GM12873 (cell line): Measurements from ENCODE around the gene ARHGDIA.

Experiments
- TF ChIP-seq, protein P1 (sequence below): IDR thresholded peaks from 2 replicates; pipeline ENCODE4 v1.5.1; 2012; ENCODE audit warnings: low read depth, mild to moderate bottlenecking, moderate library complexity, low read length, control low read depth; ENCODE audit not compliant: insufficient read depth; ENCODE audit errors: missing control alignments

Gene ARHGDIA

DNA sequence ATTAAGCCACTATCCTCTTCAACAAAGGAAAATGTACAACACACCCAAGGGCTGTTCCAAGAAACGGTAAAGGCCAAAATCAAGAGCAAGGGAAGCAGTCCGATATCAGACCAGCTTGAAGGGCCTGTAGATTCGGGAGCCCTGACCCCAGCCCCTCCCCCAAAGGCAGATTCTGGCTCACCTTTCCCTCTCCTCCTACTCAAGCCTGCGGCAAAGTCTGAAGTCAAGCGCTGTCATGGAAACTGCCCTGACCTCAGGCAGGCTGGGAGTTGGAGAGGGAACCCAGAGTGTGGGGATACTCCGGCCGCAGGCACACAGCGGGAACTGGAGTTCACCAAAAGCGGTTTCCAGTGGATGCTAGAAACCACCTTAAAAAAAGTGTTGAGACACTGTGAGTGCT lies 18.5 kb upstream of the ARHGDIA start:
- TF ChIP-seq, protein P1, sequence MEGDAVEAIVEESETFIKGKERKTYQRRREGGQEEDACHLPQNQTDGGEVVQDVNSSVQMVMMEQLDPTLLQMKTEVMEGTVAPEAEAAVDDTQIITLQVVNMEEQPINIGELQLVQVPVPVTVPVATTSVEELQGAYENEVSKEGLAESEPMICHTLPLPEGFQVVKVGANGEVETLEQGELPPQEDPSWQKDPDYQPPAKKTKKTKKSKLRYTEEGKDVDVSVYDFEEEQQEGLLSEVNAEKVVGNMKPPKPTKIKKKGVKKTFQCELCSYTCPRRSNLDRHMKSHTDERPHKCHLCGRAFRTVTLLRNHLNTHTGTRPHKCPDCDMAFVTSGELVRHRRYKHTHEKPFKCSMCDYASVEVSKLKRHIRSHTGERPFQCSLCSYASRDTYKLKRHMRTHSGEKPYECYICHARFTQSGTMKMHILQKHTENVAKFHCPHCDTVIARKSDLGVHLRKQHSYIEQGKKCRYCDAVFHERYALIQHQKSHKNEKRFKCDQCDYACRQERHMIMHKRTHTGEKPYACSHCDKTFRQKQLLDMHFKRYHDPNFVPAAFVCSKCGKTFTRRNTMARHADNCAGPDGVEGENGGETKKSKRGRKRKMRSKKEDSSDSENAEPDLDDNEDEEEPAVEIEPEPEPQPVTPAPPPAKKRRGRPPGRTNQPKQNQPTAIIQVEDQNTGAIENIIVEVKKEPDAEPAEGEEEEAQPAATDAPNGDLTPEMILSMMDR, result no peak

DNA sequence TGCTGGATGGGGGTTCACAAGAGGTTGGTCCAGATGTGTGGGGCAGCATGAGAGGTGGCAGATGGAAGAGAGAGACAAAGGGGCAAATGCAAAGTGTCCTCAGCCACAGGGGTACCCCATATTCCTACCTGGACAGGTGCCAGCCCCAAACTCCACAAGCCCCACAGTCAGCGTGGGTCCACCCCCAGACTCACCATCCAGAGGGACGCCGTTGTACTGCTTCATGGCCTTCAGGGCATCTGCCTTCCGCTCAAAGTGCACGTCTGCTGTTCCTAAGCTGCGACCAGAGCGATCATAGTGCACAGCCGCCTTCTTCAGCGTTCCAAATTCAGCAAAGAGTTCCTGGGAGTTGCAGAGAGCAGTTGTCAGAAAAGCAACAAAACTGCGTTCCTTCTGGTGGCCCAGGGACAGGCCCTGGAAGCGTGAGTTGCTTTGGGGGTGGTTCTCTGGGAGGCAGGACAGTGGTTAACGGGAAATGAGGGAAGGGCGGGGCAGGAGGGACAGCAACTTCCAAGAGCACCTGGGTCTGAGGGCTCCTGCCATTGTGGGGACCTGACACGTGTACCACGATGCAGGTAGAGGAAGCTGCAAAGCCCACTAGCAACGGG lies 18.0 kb upstream of the ARHGDIA start:
- TF ChIP-seq, protein P1, result no peak

DNA sequence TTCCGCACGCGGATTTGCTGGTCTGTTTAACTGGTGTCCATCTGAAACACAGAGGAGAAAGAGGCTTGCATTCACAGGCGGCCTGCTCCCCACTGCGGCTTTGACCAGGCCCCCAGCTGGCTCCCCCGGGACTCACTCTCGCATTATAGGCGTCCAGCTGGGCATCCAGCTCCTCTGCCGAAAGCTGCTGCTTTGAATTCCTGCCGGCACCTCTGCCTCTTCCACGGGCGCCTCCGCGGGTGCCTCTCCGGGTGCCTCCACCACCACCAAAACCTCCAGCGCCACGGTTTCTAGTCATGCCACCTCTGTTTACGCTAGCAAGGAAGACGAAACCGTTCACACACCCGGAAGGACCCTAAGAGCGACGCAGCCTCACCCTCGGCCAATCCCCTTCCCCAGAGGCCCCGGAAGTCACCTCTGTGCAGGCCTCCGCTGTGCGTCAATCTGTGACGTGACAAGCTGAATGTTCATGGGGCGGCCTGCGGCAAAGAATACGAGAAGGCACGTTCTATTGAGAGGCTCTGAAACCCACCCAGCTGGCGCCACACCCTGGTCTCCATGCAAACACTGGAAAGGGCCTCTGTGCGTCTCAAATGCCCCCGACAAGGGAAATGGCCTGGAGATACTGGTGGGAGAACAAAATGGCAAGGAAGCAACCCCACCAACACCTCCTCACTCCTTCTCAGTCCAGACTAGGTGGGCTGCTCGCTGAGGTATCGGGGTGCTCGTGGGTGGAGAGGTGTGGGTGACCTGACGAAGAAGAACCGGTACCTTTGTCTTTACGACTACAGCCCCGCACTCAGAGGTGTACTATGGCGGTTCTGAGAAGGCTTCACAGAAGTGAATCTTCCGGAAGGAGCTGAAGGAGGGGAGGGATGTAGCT lies 17.2 kb upstream of the ARHGDIA start:
- TF ChIP-seq, protein P1, result no peak

DNA sequence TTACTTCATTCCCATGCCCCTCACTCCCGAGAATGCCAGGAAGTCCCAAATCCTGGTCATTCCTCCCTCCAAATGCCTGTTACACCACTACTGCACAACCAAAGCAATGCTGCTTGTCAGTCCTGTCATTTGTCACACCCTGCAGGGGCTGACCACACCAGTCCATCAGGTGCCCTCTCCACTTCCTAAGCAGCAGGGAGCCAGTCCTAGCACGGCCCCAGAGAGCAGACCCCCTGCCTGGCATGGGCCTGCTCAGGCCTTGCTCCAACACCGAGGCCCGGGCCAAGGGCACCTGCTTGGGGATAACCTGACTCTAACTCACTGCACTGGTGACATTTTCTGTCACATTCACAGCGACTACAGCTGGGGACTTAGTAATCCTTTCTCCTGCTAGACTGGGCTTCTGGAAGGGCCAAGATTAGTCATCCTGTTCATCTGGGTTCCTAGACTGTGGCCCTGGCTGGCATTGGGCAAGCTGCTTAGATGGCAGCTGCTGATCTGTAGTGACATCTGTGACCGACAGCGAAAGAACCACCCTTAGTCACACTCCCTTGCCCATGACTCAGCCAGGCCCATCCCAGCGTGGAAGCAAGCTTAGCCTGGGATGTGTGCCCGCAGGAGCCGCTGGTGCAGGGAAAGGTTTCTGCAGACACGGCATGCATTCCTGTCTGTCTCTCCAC lies 14.9 kb upstream of the ARHGDIA start:
- TF ChIP-seq, protein P1, result no peak

DNA sequence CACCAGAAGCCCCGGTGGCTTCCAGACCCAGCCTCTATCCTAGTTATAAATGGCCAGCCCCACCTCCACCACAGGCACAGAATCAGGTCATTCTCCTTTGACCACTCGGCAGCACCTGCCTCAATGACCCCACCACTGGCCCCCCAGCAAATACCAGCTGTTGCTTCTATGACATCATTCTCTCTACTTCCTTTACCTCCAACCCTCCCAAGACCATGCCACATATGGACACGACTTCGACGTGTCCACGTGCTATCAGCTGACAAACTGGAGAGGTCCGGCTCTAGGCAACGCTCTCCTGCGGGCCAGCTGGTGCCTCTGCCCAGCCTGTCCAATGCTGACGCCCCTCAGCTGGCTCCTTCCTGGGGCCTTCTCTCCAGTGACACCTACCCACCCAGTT lies 14.3 kb upstream of the ARHGDIA start:
- TF ChIP-seq, protein P1, result no peak

DNA sequence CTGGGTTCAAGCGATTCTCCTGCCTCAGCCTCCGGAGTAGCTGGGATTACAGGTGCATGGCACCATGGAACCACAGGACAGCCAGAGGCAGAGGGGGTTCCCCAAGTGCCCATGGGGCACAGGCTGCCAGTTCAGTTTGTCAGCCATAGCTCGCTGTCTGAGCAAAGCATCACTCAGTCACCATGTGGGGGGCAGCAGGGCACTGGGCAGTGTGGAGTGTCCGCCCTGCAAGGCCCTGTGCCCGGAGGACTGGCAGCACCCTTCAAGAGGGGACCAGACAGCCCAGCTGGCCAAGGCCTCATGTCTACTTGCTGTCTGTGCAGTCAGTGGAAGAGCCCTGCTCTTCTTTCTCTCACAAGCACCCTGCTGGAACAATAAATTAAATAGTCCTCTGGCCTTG lies 13.8 kb upstream of the ARHGDIA start:
- TF ChIP-seq, protein P1, result no peak

DNA sequence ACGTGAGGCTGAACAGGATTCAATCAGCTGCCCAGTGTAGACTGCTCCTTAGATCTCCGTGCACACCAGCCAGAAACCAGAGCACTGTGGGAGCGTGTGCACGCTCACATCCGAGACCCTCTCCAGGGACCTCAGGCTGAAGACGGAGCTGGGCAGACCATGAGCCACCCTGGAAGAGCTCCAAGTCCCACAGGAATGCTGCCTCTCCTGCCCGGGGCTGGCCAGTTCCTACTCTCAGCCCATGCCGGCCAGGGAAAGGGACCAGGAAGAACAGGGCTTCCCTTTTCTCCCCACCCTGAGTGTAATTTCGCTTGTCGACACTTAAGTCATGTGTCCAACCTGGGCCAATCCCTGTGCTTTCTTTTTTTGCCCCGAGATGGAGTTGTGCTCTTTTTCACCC lies 13.4 kb upstream of the ARHGDIA start:
- TF ChIP-seq, protein P1, result no peak
